DND-41 (cell line): Measurements from ENCODE around the gene PER2.

Experiments
- ATAC-seq: fragments of 200-7000 bp; cut with Tn5 transposase; 3 replicates; pipeline ENCODE4 v1.9.1; 2021; ENCODE audit warnings: low read depth; ENCODE audit not compliant: insufficient read depth
- DNase-seq: peaks from one replicate; pipeline ENCODE4 v3.0.0-alpha.2; 2020
- H2AFZ ChIP-seq: 2 replicates; pipeline ENCODE4 v1.6.0; 2012; ENCODE audit warnings: low read depth, low read length
- H3K27ac ChIP-seq: 2 replicates; pipeline ENCODE4 v1.5.1; 2012; ENCODE audit warnings: low read length, inconsistent platforms
- H3K27me3 ChIP-seq: fragments of 200-600 bp; sonication (generic); 2 replicates; pipeline ENCODE4 v1.6.0; 2012; ENCODE audit warnings: low read length, mild to moderate bottlenecking, inconsistent platforms; ENCODE audit not compliant: insufficient read depth, poor library complexity
- H3K36me3 ChIP-seq: 2 replicates; pipeline ENCODE4 v1.5.1; 2012; ENCODE audit warnings: low read length, inconsistent platforms; ENCODE audit not compliant: insufficient read depth
- H3K4me1 ChIP-seq: 2 replicates; pipeline ENCODE4 v1.5.1; 2012; ENCODE audit warnings: mild to moderate bottlenecking, low read length; ENCODE audit not compliant: insufficient read depth
- H3K4me2 ChIP-seq: 2 replicates; pipeline ENCODE4 v1.6.0; 2012; ENCODE audit warnings: mild to moderate bottlenecking, moderate library complexity, low read length, inconsistent platforms; ENCODE audit not compliant: insufficient read depth
- H3K4me3 ChIP-seq, 2 experiments: fragments of 200-600 bp in 1 of 2; shearing (Covaris generic) in 1 of 2; 2 replicates each; pipeline ENCODE4 v1.5.1; 2012 to 2016; ENCODE audit warnings: inconsistent platforms in 2 of 2, low read length in 2 of 2, mild to moderate bottlenecking in 2 of 2, low read depth in 1 of 2, moderate library complexity in 1 of 2
- H3K79me2 ChIP-seq: 2 replicates; pipeline ENCODE4 v1.6.0; 2012; ENCODE audit warnings: low read length, inconsistent platforms; ENCODE audit not compliant: insufficient read depth
- H3K9ac ChIP-seq: 2 replicates; pipeline ENCODE4 v1.6.0; 2012; ENCODE audit warnings: low read depth, mild to moderate bottlenecking, inconsistent platforms, low read length, moderate library complexity
- H3K9me3 ChIP-seq: 2 replicates; pipeline ENCODE4 v1.5.1; 2012; ENCODE audit warnings: low read length, moderate library complexity, mild to moderate bottlenecking, inconsistent platforms; ENCODE audit not compliant: insufficient read depth, severe bottlenecking
- H4K20me1 ChIP-seq: 2 replicates; pipeline ENCODE4 v1.6.0; 2012; ENCODE audit warnings: low read length; ENCODE audit not compliant: insufficient read depth
- EZH2 ChIP-seq: IDR thresholded peaks from 3 replicates; pipeline ENCODE4 v1.6.1; 2012; ENCODE audit warnings: borderline replicate concordance, low read depth, mild to moderate bottlenecking, moderate library complexity, low read length, inconsistent platforms; ENCODE audit not compliant: severe bottlenecking
- TF ChIP-seq, protein P1 (sequence below): IDR thresholded peaks from 2 replicates; pipeline ENCODE4 v1.5.1; 2012; ENCODE audit warnings: borderline replicate concordance, low read length, moderate library complexity, mild to moderate bottlenecking; ENCODE audit not compliant: poor library complexity, severe bottlenecking; ENCODE audit errors: extremely low read depth

Gene PER2

DNA sequence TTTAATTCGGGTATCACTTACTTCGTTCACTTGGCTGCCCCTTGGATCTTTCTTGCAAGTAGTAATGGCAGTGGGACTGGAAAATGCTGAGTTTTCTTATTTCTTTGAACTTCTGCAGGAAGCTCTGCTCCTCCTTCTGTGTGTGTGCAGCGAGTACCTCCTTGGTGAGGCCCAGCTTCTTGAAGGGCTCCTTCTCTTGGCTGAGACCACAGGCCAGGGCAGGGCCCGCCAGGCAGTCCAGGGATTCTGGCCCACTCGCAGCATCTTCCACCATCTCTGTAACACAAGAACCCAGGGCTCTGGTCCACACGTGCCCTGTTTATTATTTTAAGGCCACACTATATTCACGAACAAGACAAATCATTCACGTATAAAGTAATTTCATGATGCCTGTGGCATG lies 32.8 kb downstream of the PER2 start:
- Histone ChIP-seq H3K9me3 (no peaks in the 10 kb centered on the region), H4K20me1 (no peaks in the 10 kb centered on the region), H3K79me2 (no peaks in the 10 kb centered on the region), H3K27ac (no peak overlapping the region), H3K4me1 (no peaks in the 10 kb centered on the region), H3K4me3 (no peak overlapping the region), H3K4me2 (no peak overlapping the region), H3K36me3 (peaks cover 87% of the 10 kb centered on the region), H3K27me3 (no peaks in the 10 kb centered on the region), H2AFZ (no peak overlapping the region), H3K9ac (no peak overlapping the region)
- TF ChIP-seq, protein P1, sequence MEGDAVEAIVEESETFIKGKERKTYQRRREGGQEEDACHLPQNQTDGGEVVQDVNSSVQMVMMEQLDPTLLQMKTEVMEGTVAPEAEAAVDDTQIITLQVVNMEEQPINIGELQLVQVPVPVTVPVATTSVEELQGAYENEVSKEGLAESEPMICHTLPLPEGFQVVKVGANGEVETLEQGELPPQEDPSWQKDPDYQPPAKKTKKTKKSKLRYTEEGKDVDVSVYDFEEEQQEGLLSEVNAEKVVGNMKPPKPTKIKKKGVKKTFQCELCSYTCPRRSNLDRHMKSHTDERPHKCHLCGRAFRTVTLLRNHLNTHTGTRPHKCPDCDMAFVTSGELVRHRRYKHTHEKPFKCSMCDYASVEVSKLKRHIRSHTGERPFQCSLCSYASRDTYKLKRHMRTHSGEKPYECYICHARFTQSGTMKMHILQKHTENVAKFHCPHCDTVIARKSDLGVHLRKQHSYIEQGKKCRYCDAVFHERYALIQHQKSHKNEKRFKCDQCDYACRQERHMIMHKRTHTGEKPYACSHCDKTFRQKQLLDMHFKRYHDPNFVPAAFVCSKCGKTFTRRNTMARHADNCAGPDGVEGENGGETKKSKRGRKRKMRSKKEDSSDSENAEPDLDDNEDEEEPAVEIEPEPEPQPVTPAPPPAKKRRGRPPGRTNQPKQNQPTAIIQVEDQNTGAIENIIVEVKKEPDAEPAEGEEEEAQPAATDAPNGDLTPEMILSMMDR: no peak
- TF ChIP-seq EZH2: no peak
- no peak for DNase-seq
- ATAC-seq: no peak

DNA sequence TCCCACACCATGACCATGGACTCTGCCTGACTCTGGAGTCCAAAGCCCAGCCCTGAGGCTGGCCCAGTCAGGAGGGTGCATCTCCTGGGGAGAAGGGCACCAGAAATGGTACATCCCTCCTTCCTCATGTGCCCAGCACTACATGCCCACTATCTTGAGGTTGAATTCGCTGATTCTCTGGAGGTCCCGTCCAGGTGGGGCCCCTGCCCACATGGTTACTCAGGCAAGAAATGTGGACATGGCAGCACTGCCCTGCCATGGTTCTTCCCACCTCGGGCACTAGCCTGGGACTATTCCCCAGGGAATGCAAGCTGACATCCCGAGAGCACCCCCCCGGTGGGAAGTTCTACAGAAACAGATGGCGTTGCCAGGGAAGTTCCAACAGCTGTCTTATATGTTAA lies 33.3 kb downstream of the PER2 start:
- DNase-seq (no peak), ATAC-seq (no peak)
- Histone ChIP-seq H2AFZ (no peak overlapping the region), H3K9me3 (no peaks in the 10 kb centered on the region), H3K4me1 (no peaks in the 10 kb centered on the region), H3K27me3 (no peaks in the 10 kb centered on the region), H4K20me1 (no peaks in the 10 kb centered on the region), H3K79me2 (no peaks in the 10 kb centered on the region), H3K4me2 (no peak overlapping the region), H3K36me3 (peaks cover 90% of the 10 kb centered on the region), H3K27ac (no peak overlapping the region), H3K9ac (no peak overlapping the region), H3K4me3 (no peak overlapping the region)
- TF ChIP-seq EZH2: no peak
- TF ChIP-seq, protein P1: no peak

DNA sequence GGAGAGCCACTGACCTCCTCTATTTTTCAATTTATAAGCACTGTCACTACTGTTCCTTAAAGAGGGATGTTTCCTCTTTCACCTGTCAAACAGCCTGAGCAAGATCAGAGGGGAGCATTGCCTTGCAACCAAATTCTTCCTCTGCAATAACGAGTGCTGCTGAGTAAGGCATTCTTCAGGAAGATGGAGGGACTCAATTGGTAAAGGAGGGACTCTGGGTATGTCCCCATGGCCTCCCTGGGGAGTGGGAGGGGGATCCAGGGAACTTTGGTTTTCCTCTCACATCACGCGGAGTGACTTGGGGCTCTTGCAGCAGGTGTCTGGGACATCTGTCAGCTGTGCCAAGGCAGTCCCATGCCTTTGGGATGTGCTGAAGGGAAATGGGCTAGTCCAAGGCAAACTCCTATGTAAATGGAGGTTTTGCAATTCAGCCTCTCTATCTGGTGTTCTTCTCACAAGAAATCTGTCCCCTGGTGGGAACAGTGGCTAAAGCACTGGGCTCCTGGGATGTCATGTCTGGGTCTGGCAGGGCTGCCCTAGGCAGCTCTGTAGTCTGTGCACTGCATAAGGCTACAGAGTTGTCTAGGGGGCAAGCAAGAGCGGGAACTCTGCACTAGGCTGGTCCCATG lies 34.2 kb downstream of the PER2 start:
- no peak overlapping the region for H3K4me2 ChIP-seq
- no peak overlapping the region for H3K4me3 ChIP-seq
- H3K4me1 ChIP-seq: no peaks in the 10 kb centered on the region
- H3K36me3 ChIP-seq: peaks cover 90% of the 10 kb centered on the region
- H2AFZ ChIP-seq: no peak overlapping the region
- no peaks in the 10 kb centered on the region for H3K27me3 ChIP-seq
- DNase-seq (no peak), ATAC-seq (no peak)
- H3K79me2 ChIP-seq: no peaks in the 10 kb centered on the region
- H3K9me3 ChIP-seq: no peaks in the 10 kb centered on the region
- no peaks in the 10 kb centered on the region for H4K20me1 ChIP-seq
- H3K27ac ChIP-seq: no peak overlapping the region
- no peak overlapping the region for H3K9ac ChIP-seq
- TF ChIP-seq, protein P1: no peak
- TF ChIP-seq EZH2: no peak
